ENCODE results near the gene NEK6. TPM values are rescaled to one million over a fixed set of nuclear protein-coding genes. Genes with fewer than 3 reads are reported as not detected.

Gene NEK6
- total RNA-seq, 1 experiment from 2014 or later, result 17.6 TPM

- H3K36me3 ChIP-seq (replicated peaks; ENCODE audit: control insufficient read depth, insufficient read depth, low read length), result no peaks in the 10 kb centered on the region; the same call in none of the 2 replicates
These were observed 88.1 kb downstream of the NEK6 start for GRCh38 chr9:124345751-124346281.

GRCh38 chr9:124346347-124347163 is 88.8 kb downstream of the NEK6 start:
- no peaks in the 10 kb centered on the region for H3K27me3 ChIP-seq (ENCODE audit: control insufficient read depth, insufficient read depth, low read length)
- no peak overlapping the region for H3K4me3 ChIP-seq (ENCODE audit: insufficient read depth, low read depth, low read length)
- peaks cover 2% of the 10 kb centered on the region for H3K36me3 ChIP-seq (replicated peaks; ENCODE audit: control insufficient read depth, insufficient read depth, low read length)
- peak; percentile 65 for DNase-seq

More at GRCh38 chr9:124345751-124346281, 88.1 kb downstream of the NEK6 start:
- Histone ChIP-seq H3K4me3 (ENCODE audit: insufficient read depth, low read depth, low read length) (no peak overlapping the region), H3K27me3 (ENCODE audit: control insufficient read depth, insufficient read depth, low read length) (no peaks in the 10 kb centered on the region)
- no peak for DNase-seq

GRCh38 chr9:124347206-124347967 is 89.6 kb downstream of the NEK6 start:
- H3K27me3 ChIP-seq (ENCODE audit: control insufficient read depth, insufficient read depth, low read length), result no peaks in the 10 kb centered on the region
- H3K36me3 ChIP-seq (replicated peaks; ENCODE audit: control insufficient read depth, insufficient read depth, low read length), result peaks cover 5% of the 10 kb centered on the region
- no peak for DNase-seq
- H3K4me3 ChIP-seq (ENCODE audit: insufficient read depth, low read depth, low read length), result no peak overlapping the region

- Histone ChIP-seq H3K27me3 (ENCODE audit: control insufficient read depth, insufficient read depth, low read length) (no peaks in the 10 kb centered on the region), H3K4me3 (ENCODE audit: insufficient read depth, low read depth, low read length) (no peak overlapping the region), H3K36me3 (replicated peaks; ENCODE audit: control insufficient read depth, insufficient read depth, low read length) (peaks cover 11% of the 10 kb centered on the region)
- DNase-seq, result no peak
These were observed 90.2 kb downstream of the NEK6 start for GRCh38 chr9:124347968-124348358.

DNA sequence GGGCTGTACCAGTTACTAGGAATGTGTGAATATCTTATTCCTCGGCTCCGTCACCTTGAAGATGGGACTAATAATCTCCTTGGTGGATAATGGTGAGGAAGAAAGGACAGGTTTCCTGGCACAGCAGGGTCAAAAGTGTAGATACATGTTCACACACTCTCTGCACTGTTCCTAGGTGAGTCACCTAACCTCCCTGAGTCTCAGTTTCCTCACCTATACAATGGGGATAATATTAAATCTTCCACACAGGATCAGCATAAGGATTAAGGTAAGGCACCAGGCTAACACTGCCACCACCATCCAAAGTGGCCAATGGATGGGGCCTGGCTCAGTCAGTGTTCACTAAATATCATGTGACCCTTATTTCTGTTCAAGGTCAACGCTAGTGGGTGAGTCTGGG is 90.6 kb downstream of the NEK6 start:
- peaks cover 14% of the 10 kb centered on the region for H3K36me3 ChIP-seq (replicated peaks; ENCODE audit: control insufficient read depth, insufficient read depth, low read length)
- DNase-seq, result no peak
- H3K4me3 ChIP-seq (ENCODE audit: insufficient read depth, low read depth, low read length), result no peak overlapping the region
- no peaks in the 10 kb centered on the region for H3K27me3 ChIP-seq (ENCODE audit: control insufficient read depth, insufficient read depth, low read length)

DNA sequence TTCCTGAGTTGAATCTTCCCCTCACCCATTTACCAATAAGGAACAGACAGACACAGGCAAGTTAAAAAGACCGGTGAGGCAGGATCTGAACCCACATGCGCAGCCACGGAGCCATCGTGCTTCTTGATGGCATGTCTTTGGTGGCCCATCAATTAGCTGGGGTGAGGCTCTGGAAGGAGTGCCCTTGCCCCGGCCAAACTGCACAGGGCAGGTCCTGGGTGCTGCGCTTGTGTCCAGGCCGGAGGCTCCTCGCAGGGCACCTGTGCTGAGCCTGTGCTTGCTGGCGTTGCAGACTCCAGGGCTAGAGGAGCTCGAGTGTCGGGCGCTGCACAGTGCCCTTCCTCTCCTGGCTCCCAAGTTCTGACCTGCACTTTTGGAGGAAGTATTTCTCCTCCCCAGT is 91.1 kb downstream of the NEK6 start:
- Histone ChIP-seq H3K36me3 (replicated peaks; ENCODE audit: control insufficient read depth, insufficient read depth, low read length) (peaks cover 14% of the 10 kb centered on the region), H3K27me3 (ENCODE audit: control insufficient read depth, insufficient read depth, low read length) (no peaks in the 10 kb centered on the region)

DNA sequence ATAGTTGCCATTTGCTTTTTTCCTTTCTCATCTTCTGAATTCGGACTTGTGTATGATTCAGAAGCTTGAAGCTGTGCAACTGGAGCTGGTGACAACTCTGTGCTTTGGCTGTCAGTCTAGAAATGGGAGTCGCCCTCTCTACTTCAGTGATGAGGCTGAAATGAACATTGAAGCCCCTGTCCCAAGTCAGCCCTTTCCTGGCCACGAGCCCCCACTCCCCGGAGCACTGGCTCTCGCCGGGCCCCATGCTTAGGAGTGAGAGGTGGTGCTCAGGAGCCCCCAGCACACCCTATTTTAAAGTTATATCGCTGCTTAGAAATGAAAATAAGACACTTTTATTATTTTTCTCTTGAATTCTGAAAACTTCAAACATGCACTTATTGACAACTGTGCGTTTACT is 91.5 kb downstream of the NEK6 start:
- peaks cover 18% of the 10 kb centered on the region for H3K36me3 ChIP-seq (replicated peaks; ENCODE audit: control insufficient read depth, insufficient read depth, low read length)
- no peaks in the 10 kb centered on the region for H3K27me3 ChIP-seq (ENCODE audit: control insufficient read depth, insufficient read depth, low read length)
- H3K4me3 ChIP-seq (ENCODE audit: insufficient read depth, low read depth, low read length), result no peak overlapping the region
- no peak for DNase-seq

More for the DNA sequence above, 91.1 kb downstream of the NEK6 start:
- DNase-seq, result no peak
- no peak overlapping the region for H3K4me3 ChIP-seq (ENCODE audit: insufficient read depth, low read depth, low read length)

GRCh38 chr9:124349675-124350493 is 92.1 kb downstream of the NEK6 start:
- Histone ChIP-seq H3K36me3 (replicated peaks; ENCODE audit: control insufficient read depth, insufficient read depth, low read length) (peaks cover 18% of the 10 kb centered on the region), H3K4me3 (ENCODE audit: insufficient read depth, low read depth, low read length) (no peak overlapping the region), H3K27me3 (ENCODE audit: control insufficient read depth, insufficient read depth, low read length) (no peaks in the 10 kb centered on the region)
- no peak for DNase-seq

GRCh38 chr9:124350494-124351263 is 92.9 kb downstream of the NEK6 start:
- Histone ChIP-seq H3K4me3 (ENCODE audit: insufficient read depth, low read depth, low read length) (no peak overlapping the region), H3K36me3 (replicated peaks; ENCODE audit: control insufficient read depth, insufficient read depth, low read length) (peaks cover 18% of the 10 kb centered on the region), H3K27me3 (ENCODE audit: control insufficient read depth, insufficient read depth, low read length) (no peaks in the 10 kb centered on the region)
- DNase-seq, result no peak

- DNase-seq, result peak; percentile 9
- H3K4me3 ChIP-seq (ENCODE audit: insufficient read depth, low read depth, low read length), result no peak overlapping the region
- peaks cover 20% of the 10 kb centered on the region for H3K36me3 ChIP-seq (replicated peaks; ENCODE audit: control insufficient read depth, insufficient read depth, low read length)
- H3K27me3 ChIP-seq (ENCODE audit: control insufficient read depth, insufficient read depth, low read length), result no peaks in the 10 kb centered on the region
These were observed 94.1 kb downstream of the NEK6 start for GRCh38 chr9:124351672-124352468.

DNA sequence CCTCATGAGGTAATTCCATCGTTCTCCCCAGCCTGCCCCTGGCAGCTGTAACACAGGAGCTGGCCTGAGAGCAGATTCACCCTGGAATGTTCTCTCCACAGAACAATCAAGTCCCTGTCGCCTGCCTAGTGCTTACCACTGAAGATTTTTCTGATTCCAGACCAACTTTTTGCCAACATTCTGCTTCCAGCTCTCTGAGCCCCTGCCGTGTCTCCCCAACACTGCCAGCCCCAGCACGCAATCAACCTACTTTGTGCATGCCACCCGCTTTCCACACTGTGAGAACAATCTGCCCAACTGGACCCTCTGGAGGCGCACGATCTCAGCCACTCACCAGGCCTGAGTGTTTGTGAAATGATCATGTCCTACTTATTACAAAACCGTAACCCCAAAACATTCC is 94.9 kb downstream of the NEK6 start:
- Histone ChIP-seq H3K4me3 (ENCODE audit: insufficient read depth, low read depth, low read length) (no peak overlapping the region), H3K27me3 (ENCODE audit: control insufficient read depth, insufficient read depth, low read length) (no peaks in the 10 kb centered on the region), H3K36me3 (replicated peaks; ENCODE audit: control insufficient read depth, insufficient read depth, low read length) (peaks cover 20% of the 10 kb centered on the region)
- DNase-seq, result no peak

DNA sequence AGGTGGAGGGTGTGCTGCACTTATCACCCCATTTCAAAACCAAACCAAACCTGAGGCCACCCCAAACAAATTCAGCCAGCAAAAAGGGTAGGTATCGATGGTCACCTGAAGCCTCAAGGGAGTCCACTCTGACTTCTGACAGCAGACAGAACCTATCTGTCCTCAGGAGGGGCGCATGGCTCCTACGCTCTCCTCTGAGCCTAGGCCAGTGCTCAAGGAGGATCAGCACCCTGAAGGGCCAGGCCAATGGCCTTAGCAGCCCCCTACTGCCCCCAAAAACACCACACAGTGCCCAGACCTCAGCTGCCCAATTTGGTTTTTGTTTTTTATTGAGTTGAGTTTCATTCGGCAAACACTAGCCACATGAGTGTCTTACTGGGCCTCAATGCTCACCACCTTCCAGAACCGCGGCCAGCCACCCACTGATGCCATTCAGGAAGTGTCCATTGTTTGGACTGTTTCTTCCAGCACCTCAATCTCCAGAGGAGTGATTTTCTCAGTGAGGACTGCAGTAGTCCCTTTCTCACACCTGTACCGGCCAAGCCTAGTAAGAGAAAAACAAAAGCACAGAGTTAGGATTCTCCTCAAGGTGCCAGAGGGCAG is 95.5 kb downstream of the NEK6 start:
- peaks cover 20% of the 10 kb centered on the region for H3K36me3 ChIP-seq (replicated peaks; ENCODE audit: control insufficient read depth, insufficient read depth, low read length)
- H3K4me3 ChIP-seq (ENCODE audit: insufficient read depth, low read depth, low read length), result no peak overlapping the region
- no peak for DNase-seq
- H3K27me3 ChIP-seq (ENCODE audit: control insufficient read depth, insufficient read depth, low read length), result no peaks in the 10 kb centered on the region

- no peak for DNase-seq
- no peaks in the 10 kb centered on the region for H3K27me3 ChIP-seq (ENCODE audit: control insufficient read depth, insufficient read depth, low read length)
- H3K4me3 ChIP-seq (ENCODE audit: insufficient read depth, low read depth, low read length), result no peak overlapping the region
- peaks cover 20% of the 10 kb centered on the region for H3K36me3 ChIP-seq (replicated peaks; ENCODE audit: control insufficient read depth, insufficient read depth, low read length)
These were observed 96.1 kb downstream of the NEK6 start for GRCh38 chr9:124353811-124354274.

All from H7 (cell line).